ENCODE data around the gene MYH4.

DNA sequence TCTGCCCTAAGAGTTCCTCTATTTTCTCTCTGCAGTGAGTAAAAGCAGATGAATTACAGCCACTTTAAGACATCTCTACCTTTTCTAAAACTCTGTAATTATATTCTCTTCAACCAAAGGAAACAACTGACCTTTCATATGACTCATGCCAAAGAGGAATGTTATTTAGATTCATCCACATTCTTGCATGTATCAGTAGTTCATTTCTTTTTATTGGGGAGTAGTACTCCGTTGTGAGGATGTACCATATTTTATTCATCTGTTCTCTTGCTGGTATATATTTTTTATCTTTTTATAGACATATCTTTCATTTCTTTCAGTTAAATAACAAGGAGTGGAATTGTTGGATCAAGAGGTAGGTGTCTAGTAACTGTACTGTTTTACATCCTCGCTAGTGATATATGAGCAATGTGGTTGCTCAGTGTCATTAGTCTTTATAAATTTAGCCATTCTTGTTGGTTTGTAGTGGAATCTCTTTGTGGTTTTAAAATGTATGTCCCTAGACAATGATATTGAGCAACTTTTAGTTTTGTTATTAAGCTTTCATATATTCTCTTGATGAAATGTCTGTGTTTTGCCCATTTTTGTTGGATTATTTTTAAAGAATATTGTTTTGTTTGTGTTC lies 39.8 kb downstream of the MYH4 start:
- TF ChIP-seq, protein P1, sequence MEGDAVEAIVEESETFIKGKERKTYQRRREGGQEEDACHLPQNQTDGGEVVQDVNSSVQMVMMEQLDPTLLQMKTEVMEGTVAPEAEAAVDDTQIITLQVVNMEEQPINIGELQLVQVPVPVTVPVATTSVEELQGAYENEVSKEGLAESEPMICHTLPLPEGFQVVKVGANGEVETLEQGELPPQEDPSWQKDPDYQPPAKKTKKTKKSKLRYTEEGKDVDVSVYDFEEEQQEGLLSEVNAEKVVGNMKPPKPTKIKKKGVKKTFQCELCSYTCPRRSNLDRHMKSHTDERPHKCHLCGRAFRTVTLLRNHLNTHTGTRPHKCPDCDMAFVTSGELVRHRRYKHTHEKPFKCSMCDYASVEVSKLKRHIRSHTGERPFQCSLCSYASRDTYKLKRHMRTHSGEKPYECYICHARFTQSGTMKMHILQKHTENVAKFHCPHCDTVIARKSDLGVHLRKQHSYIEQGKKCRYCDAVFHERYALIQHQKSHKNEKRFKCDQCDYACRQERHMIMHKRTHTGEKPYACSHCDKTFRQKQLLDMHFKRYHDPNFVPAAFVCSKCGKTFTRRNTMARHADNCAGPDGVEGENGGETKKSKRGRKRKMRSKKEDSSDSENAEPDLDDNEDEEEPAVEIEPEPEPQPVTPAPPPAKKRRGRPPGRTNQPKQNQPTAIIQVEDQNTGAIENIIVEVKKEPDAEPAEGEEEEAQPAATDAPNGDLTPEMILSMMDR (IDR thresholded peaks at IDR 0.05), result no peak
- no peak for TF ChIP-seq POLR2A (IDR thresholded peaks at IDR 0.05)
